NCI-H1048 (cell line): ENCODE data around the gene PPM1H.
"Not testable (repeated sequence)": the region's sequence is repeated elsewhere in the genome, so short reads cannot be mapped to it uniquely, and the experiment has no call there.

ENCODE experiments used
- DNase-seq: peaks from one replicate; lab custom pipeline; 2025; lab: John Stamatoyannopoulos, UW

PPM1H gene

GRCh38 chr12:62767946-62768345 is 167.0 kb downstream of the PPM1H start:
- no peak for DNase-seq

GRCh38 chr12:62767496-62767895 is 167.5 kb downstream of the PPM1H start:
- DNase-seq: no peak

GRCh38 chr12:62766496-62766895 is 168.5 kb downstream of the PPM1H start:
- DNase-seq: no peak

GRCh38 chr12:62763861-62764645 is 170.9 kb downstream of the PPM1H start:
- DNase-seq: no peak

GRCh38 chr12:62763312-62763711 is 171.6 kb downstream of the PPM1H start:
- DNase-seq: no peak

GRCh38 chr12:62762645-62763044 is 172.3 kb downstream of the PPM1H start:
- DNase-seq: no peak

GRCh38 chr12:62761658-62762057 is 173.3 kb downstream of the PPM1H start:
- no peak for DNase-seq

- DNase-seq: no peak
Observed at GRCh38 chr12:62760779-62761178, 174.2 kb downstream of the PPM1H start.

- not testable (repeated sequence) for DNase-seq
Observed at GRCh38 chr12:62760341-62760740, 174.6 kb downstream of the PPM1H start.

GRCh38 chr12:62758216-62758615 is 176.7 kb downstream of the PPM1H start:
- no peak for DNase-seq

- no peak for DNase-seq
Observed at GRCh38 chr12:62757048-62757447, 177.9 kb downstream of the PPM1H start.

GRCh38 chr12:62754706-62755105 is 180.2 kb downstream of the PPM1H start:
- no peak for DNase-seq

- no peak for DNase-seq
Observed at GRCh38 chr12:62751810-62752155, 183.2 kb downstream of the PPM1H start.

GRCh38 chr12:62750941-62751809 is 183.8 kb downstream of the PPM1H start:
- DNase-seq: no peak

GRCh38 chr12:62749586-62749985 is 185.4 kb downstream of the PPM1H start:
- DNase-seq: no peak

GRCh38 chr12:62748941-62749468 is 185.9 kb downstream of the PPM1H start:
- DNase-seq: no peak

GRCh38 chr12:62744551-62744950 is 190.4 kb downstream of the PPM1H start:
- DNase-seq: no peak

GRCh38 chr12:62739266-62740015 is 195.5 kb downstream of the PPM1H start:
- DNase-seq: no peak

GRCh38 chr12:62738616-62739015 is 196.3 kb downstream of the PPM1H start:
- no peak for DNase-seq

- DNase-seq: no peak
Observed at GRCh38 chr12:62738105-62738504, 196.8 kb downstream of the PPM1H start.

GRCh38 chr12:62737615-62738014 is 197.3 kb downstream of the PPM1H start:
- no peak for DNase-seq

- no peak for DNase-seq
Observed at GRCh38 chr12:62737188-62737587, 197.8 kb downstream of the PPM1H start.
